Right hindlimb (tissue), 1 donor: Measurements from ENCODE around the gene HIGD2B.
"Not testable (repeated sequence)": the region's sequence is repeated elsewhere in the genome, so short reads cannot be mapped to it uniquely, and the experiment has no call there.

ENCODE experiments used
- DNase-seq: peaks from one replicate; pipeline ENCODE4 v3.0.0-alpha.2; 2018

HIGD2B gene

GRCh38 chr15:72671525-72671924, 14.5 kb downstream of the HIGD2B start:
- no peak for DNase-seq

- DNase-seq, result peak; percentile 67
These were observed 15.2 kb downstream of the HIGD2B start for GRCh38 chr15:72670656-72671352.

GRCh38 chr15:72669803-72670202, 16.2 kb downstream of the HIGD2B start:
- DNase-seq, result not testable (repeated sequence)

GRCh38 chr15:72665706-72666105, 20.3 kb downstream of the HIGD2B start:
- DNase-seq, result not testable (repeated sequence)

GRCh38 chr15:72663931-72664330, 22.1 kb downstream of the HIGD2B start:
- not testable (repeated sequence) for DNase-seq

GRCh38 chr15:72661081-72661480, 24.9 kb downstream of the HIGD2B start:
- not testable (repeated sequence) for DNase-seq

- DNase-seq, result not testable (repeated sequence)
These were observed 30.0 kb downstream of the HIGD2B start for GRCh38 chr15:72656014-72656413.

- DNase-seq, result not testable (repeated sequence)
These were observed 31.6 kb downstream of the HIGD2B start, which contains the start of gene GOLGA6B for GRCh38 chr15:72654397-72654796. Gene GOLGA6B (plus strand): TSS chr15:72654697. CDS start chr15:72654738, 41 bp downstream.

- DNase-seq, result not testable (repeated sequence)
These were observed 37.2 kb downstream of the HIGD2B start for GRCh38 chr15:72648631-72649253.

GRCh38 chr15:72642271-72642670, 43.7 kb downstream of the HIGD2B start:
- DNase-seq, result not testable (repeated sequence)

GRCh38 chr15:72639759-72640483, 46.1 kb downstream of the HIGD2B start:
- not testable (repeated sequence) for DNase-seq

GRCh38 chr15:72636519-72637282, 49.3 kb downstream of the HIGD2B start:
- DNase-seq, result peak; percentile 86

GRCh38 chr15:72629068-72629570, 56.9 kb downstream of the HIGD2B start:
- not testable (repeated sequence) for DNase-seq

GRCh38 chr15:72628249-72629067, 57.5 kb downstream of the HIGD2B start:
- not testable (repeated sequence) for DNase-seq

- not testable (repeated sequence) for DNase-seq
These were observed 59.8 kb downstream of the HIGD2B start for GRCh38 chr15:72626153-72626552.
